Osteocyte (in vitro differentiated cells): ENCODE results near the gene ACOT13. TPM values are rescaled to one million over a fixed set of nuclear protein-coding genes. Genes with fewer than 3 reads are reported as not detected.
"Not testable (repeated sequence)": the region's sequence is repeated elsewhere in the genome, so short reads cannot be mapped to it uniquely, and the experiment has no call there.

Source experiments
- DNase-seq: peaks from one replicate; pipeline ENCODE4 v3.0.0; 2021; ENCODE audit warnings: mixed read lengths; ENCODE audit not compliant: unreplicated experiment; ENCODE audit errors: extremely low spot score
- H3K27ac Mint-ChIP-seq: one replicate; pipeline ENCODE4 v1.8.0; 2021; ENCODE audit warnings: mild to moderate bottlenecking, mixed read lengths; ENCODE audit not compliant: unreplicated experiment
- H3K27me3 Mint-ChIP-seq: one replicate; pipeline ENCODE4 v1.8.0; 2021; ENCODE audit warnings: mixed read lengths; ENCODE audit not compliant: unreplicated experiment
- H3K36me3 Mint-ChIP-seq: one replicate; pipeline ENCODE4 v1.8.0; 2021; ENCODE audit warnings: mixed read lengths; ENCODE audit not compliant: unreplicated experiment
- H3K4me1 Mint-ChIP-seq: one replicate; pipeline ENCODE4 v1.8.0; 2021; ENCODE audit warnings: mixed read lengths; ENCODE audit not compliant: unreplicated experiment
- H3K4me3 Mint-ChIP-seq: one replicate; pipeline ENCODE4 v1.8.0; 2021; ENCODE audit warnings: mild to moderate bottlenecking, moderate library complexity, mixed read lengths; ENCODE audit not compliant: unreplicated experiment
- H3K9me3 Mint-ChIP-seq: one replicate; pipeline ENCODE4 v1.8.0; 2021; ENCODE audit warnings: mixed read lengths; ENCODE audit not compliant: unreplicated experiment
- total RNA-seq: library from RNA; stranded (reverse); gene quantifications from 2 replicates; pipeline ENCODE4 v1.2.1, GENCODE V29; 2021
- TF ChIP-seq, protein P1 (sequence below): fragments of 200-600 bp; sonication (generic); IDR thresholded peaks from 2 replicates; pipeline ENCODE4 v1.5.0; 2021; ENCODE audit warnings: antibody characterized with exemption, mild to moderate bottlenecking, moderate library complexity

ACOT13 gene
- total RNA-seq, 1 donor from 2014 or later = 23.9 TPM

GRCh38 chr6:24630856-24631505, 35.9 kb upstream of the ACOT13 start:
- Mint-ChIP-seq H3K9me3 (no peaks in the 10 kb centered on the region), H3K4me1 (no peaks in the 10 kb centered on the region), H3K36me3 (no peaks in the 10 kb centered on the region), H3K27ac (no peak overlapping the region), H3K4me3 (no peak overlapping the region), H3K27me3 (peaks cover 54% of the 10 kb centered on the region)
- TF ChIP-seq, protein P1, sequence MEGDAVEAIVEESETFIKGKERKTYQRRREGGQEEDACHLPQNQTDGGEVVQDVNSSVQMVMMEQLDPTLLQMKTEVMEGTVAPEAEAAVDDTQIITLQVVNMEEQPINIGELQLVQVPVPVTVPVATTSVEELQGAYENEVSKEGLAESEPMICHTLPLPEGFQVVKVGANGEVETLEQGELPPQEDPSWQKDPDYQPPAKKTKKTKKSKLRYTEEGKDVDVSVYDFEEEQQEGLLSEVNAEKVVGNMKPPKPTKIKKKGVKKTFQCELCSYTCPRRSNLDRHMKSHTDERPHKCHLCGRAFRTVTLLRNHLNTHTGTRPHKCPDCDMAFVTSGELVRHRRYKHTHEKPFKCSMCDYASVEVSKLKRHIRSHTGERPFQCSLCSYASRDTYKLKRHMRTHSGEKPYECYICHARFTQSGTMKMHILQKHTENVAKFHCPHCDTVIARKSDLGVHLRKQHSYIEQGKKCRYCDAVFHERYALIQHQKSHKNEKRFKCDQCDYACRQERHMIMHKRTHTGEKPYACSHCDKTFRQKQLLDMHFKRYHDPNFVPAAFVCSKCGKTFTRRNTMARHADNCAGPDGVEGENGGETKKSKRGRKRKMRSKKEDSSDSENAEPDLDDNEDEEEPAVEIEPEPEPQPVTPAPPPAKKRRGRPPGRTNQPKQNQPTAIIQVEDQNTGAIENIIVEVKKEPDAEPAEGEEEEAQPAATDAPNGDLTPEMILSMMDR = no peak
- no peak for DNase-seq

DNA sequence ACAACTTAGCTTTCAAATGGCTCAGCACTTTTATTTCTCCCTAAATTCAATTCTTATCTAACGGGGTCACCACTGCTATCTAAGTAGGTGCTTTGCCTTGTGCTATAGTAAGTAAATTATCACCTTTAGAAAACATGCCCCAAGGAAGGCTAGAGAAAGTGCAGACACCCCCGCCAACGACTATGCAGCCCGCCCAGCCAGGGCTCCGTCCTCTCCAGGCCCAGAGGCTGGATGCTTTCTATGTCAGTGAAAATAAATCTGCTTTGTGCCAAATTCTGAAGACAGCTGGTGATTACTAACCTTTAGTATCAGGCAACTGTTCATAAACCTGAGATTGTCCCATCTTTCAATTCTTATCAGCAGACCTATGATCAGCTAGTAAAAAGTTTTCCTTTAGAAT, 35.2 kb upstream of the ACOT13 start:
- H3K4me3 Mint-ChIP-seq = no peak overlapping the region
- no peak for DNase-seq
- H3K4me1 Mint-ChIP-seq = no peaks in the 10 kb centered on the region
- no peaks in the 10 kb centered on the region for H3K36me3 Mint-ChIP-seq
- H3K27ac Mint-ChIP-seq = no peak overlapping the region
- no peaks in the 10 kb centered on the region for H3K9me3 Mint-ChIP-seq
- TF ChIP-seq, protein P1 = no peak
- H3K27me3 Mint-ChIP-seq = peaks cover 56% of the 10 kb centered on the region

- H3K4me1 Mint-ChIP-seq = no peaks in the 10 kb centered on the region
- H3K4me3 Mint-ChIP-seq = no peak overlapping the region
- no peaks in the 10 kb centered on the region for H3K36me3 Mint-ChIP-seq
- H3K27me3 Mint-ChIP-seq = peaks cover 58% of the 10 kb centered on the region
- no peak for DNase-seq
- H3K9me3 Mint-ChIP-seq = peaks cover under 1% of the 10 kb centered on the region
- H3K27ac Mint-ChIP-seq = no peak overlapping the region
- TF ChIP-seq, protein P1 = no peak
These were observed 34.3 kb upstream of the ACOT13 start for GRCh38 chr6:24632573-24632972.

- Mint-ChIP-seq H3K36me3 (no peaks in the 10 kb centered on the region), H3K4me1 (no peaks in the 10 kb centered on the region), H3K4me3 (no peak overlapping the region), H3K27me3 (peaks cover 65% of the 10 kb centered on the region), H3K27ac (no peak overlapping the region), H3K9me3 (peaks cover 10% of the 10 kb centered on the region)
- TF ChIP-seq, protein P1 = no peak
- DNase-seq = no peak
These were observed 30.2 kb upstream of the ACOT13 start for GRCh38 chr6:24636681-24637080.

GRCh38 chr6:24640166-24640565, 26.7 kb upstream of the ACOT13 start:
- DNase-seq = no peak
- no peak overlapping the region for H3K27ac Mint-ChIP-seq
- peaks cover 50% of the 10 kb centered on the region for H3K27me3 Mint-ChIP-seq
- H3K36me3 Mint-ChIP-seq = no peaks in the 10 kb centered on the region
- peaks cover 10% of the 10 kb centered on the region for H3K9me3 Mint-ChIP-seq
- peaks cover under 1% of the 10 kb centered on the region for H3K4me1 Mint-ChIP-seq
- TF ChIP-seq, protein P1 = no peak
- H3K4me3 Mint-ChIP-seq = no peak overlapping the region

DNA sequence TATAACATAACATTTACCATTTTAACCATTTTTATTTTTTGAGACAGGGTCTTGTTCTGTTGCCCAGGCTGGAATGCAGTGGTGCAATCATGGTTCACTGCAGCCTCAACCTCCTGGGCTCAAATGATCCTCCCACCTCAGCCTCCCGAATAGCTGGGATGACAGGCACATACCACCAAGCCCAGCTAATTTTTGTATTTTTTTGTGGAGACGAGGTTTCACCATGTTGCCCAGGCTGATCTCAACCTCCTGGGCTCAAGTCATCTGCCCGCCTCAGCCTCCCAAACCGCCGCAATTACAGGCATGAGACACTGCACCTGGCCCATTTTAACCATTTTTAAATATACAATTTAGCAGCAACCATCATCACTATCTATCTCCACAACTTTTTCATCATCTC, 26.2 kb upstream of the ACOT13 start:
- peaks cover 10% of the 10 kb centered on the region for H3K9me3 Mint-ChIP-seq
- not testable (repeated sequence) for H3K36me3 Mint-ChIP-seq, H3K4me1 Mint-ChIP-seq, DNase-seq, H3K27ac Mint-ChIP-seq, H3K4me3 Mint-ChIP-seq
- H3K27me3 Mint-ChIP-seq = peaks cover 51% of the 10 kb centered on the region
